HG02943 (cell line): ENCODE measurements around the gene LUZP4.
"Not testable (repeated sequence)": the region's sequence is repeated elsewhere in the genome, so short reads cannot be mapped to it uniquely, and the experiment has no call there.

Experiments used
- ATAC-seq: cut with Tn5 transposase; IDR thresholded peaks from one replicate; pipeline ENCODE4 v1.9.1; 2021; ENCODE audit warnings: mild to moderate bottlenecking, low read depth, moderate library complexity; ENCODE audit not compliant: unreplicated experiment

The LUZP4 gene

DNA sequence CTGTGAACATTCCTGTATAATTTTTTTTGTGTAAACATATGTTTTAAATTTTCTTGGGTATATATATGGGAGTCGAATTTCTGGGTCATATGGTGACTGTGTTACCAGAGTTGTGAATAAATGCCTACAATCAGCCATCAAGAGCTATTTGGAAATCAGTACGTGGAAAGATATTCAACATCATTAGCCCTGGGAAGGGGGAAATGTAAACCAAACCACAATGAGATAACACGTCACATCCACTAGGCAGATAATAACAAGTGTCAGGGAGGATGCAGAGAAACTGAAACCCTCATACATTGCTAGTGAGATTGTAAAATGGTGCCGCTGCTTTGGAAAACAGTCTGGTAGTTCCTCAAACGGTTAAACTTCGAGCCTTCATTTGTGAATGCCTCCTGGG is 43.9 kb downstream of the LUZP4 start:
- ATAC-seq: no peak

GRCh38 chrX:115337491-115338144 is 48.1 kb downstream of the LUZP4 start:
- no peak for ATAC-seq

DNA sequence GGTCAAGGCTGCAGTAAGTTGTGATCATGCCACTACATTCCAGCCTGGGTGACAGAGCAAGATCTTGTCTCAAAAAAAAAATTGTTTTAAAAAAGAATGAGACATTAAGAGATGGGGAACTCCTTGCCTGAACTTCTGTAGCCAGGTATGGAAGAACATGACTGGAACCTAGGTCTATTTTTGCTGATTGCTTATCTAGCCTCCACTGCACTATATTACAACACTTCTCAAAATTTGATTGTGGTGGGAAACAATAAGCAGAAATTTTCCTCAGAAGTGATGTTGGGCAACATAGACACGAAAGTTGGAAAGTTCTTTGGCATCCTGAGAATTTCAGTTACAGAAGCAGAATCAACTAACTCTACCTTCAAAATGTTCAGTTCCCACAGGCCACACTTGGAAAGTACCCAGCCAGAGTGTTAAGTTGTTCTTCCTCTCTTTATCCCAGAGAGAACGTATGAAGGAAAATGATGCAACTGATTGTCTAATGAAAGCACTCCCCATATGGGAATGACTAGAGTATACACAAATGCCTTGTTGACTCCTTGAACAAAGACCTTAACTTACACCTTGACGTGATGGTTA is 50.0 kb downstream of the LUZP4 start:
- ATAC-seq: no peak

DNA sequence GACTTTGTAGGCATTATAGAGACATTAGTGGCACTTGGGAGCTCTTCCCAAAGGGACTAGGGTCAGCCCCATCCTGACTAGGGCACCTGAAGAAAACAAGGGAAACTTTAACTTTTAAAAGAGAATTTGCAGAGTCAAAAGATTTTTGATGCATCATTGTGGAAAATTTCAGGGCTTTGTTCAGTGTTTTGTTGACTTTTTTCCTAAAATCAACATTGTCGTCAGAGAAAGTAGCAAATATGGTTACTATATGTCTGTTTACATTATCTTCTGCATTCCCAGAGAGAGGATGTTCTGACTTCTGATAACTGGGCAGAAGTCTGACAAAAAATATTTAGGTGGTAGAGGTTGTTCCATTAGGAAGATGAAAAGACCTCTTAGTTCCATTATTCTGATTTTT is 51.9 kb downstream of the LUZP4 start:
- no peak for ATAC-seq

- no peak for ATAC-seq
Observed at GRCh38 chrX:115344885-115345614, 55.5 kb downstream of the LUZP4 start.

DNA sequence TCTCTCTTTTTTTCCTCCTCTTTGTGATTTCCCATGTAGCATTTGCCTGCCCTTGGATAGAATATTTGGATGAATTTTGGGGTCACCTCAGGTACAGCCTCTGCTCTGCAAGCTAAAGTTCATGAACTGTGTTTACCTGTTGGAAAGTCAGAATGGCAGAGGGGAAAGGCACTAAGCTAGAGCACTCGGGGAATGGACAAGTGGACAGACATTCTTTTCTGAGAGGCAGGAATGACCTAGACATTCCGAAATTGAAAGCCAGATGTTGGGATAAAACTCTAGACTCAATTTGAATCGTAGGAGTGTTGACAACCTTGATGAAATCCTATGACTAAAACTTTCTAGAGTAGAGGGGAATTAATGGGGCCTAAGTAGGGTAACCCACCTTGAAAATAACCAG is 56.1 kb downstream of the LUZP4 start:
- no peak for ATAC-seq

GRCh38 chrX:115346738-115347137 is 57.2 kb downstream of the LUZP4 start:
- ATAC-seq: not testable (repeated sequence)

- no peak for ATAC-seq
Observed at GRCh38 chrX:115348446-115349225, 59.1 kb downstream of the LUZP4 start.

GRCh38 chrX:115350711-115351381 is 61.3 kb downstream of the LUZP4 start:
- no peak for ATAC-seq

DNA sequence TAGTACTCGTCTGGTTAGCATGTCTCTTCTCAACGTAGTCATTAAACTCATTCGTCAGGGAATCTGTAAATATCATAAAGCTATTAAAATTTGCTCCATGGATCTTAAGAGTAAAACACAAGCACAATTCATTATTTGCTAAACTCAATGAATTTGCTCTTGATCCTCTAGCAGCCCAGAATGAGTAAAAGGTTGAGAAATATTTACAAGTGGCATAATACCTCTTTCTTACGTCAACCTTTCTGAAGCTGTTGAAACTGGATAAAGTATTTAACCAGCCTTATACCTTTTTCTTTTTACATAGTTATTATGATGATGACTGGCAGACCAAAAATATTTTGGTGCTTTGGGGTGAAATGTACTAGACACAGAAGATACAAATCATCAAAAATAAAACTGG is 66.9 kb downstream of the LUZP4 start:
- ATAC-seq: no peak
